HepG2 (cell line): ENCODE measurements around the gene TRAF5. TPM values are rescaled to one million over a fixed set of nuclear protein-coding genes. Genes with fewer than 3 reads are reported as not detected.

Experiments used
- ATF7 ChIP-seq, 2 experiments: fragments of 450-650 bp in 1 of 2; sonication (generic) in 1 of 2; formaldehyde crosslinking in 1 of 2; IDR thresholded peaks; 2 replicates each; pipeline versions ENCODE4 v1.4.0 to v1.6.1; 2016 to 2020; ENCODE audit warnings: antibody characterized with exemption in 1 of 2, mild to moderate bottlenecking in 1 of 2, missing genetic modification reagents in 1 of 2
- ETV6 ChIP-seq: sonication (generic); formaldehyde crosslinking; conservative IDR thresholded peaks from 2 replicates; pipeline ENCODE4 v1.4.0; 2020; ENCODE audit warnings: missing genetic modification reagents
- HOXA9 ChIP-seq: sonication (generic); formaldehyde crosslinking; IDR thresholded peaks from 2 replicates; pipeline ENCODE4 v1.8.1; 2022; ENCODE audit warnings: missing genetic modification reagents, mild to moderate bottlenecking, moderate library complexity, borderline replicate concordance
- IRF2 ChIP-seq: IDR thresholded peaks from 2 replicates; pipeline ENCODE4 v1.6.1; 2018; ENCODE audit warnings: missing genetic modification reagents, missing compliant biosample characterization
- KLF9 ChIP-seq: IDR thresholded peaks from 2 replicates; pipeline ENCODE4 v1.6.1; 2016; ENCODE audit warnings: low read depth
- RFX3 ChIP-seq: IDR thresholded peaks from 2 replicates; pipeline ENCODE4 v1.6.1; 2016; ENCODE audit warnings: missing biosample characterization, missing genetic modification reagents
- SRF ChIP-seq: IDR thresholded peaks from 2 replicates; pipeline ENCODE4 v1.6.1; 2011; ENCODE audit warnings: mild to moderate bottlenecking, low read depth, low read length, moderate library complexity
- TAF15 ChIP-seq: fragments of 200-400 bp; formaldehyde crosslinking; IDR thresholded peaks from one replicate; pipeline ENCODE4 v1.6.1; 2018; ENCODE audit warnings: mild to moderate bottlenecking, low read depth, low read length; ENCODE audit not compliant: poor library complexity, severe bottlenecking
- TEAD2 ChIP-seq: sonication (generic); formaldehyde crosslinking; IDR thresholded peaks from 2 replicates; pipeline ENCODE4 v1.9.0; 2021; ENCODE audit warnings: missing genetic modification reagents
- ZFY ChIP-seq: sonication (generic); formaldehyde crosslinking; IDR thresholded peaks from 2 replicates; pipeline ENCODE4 v1.4.0; 2020; ENCODE audit warnings: missing genetic modification reagents
- ZNF530 ChIP-seq: sonication (generic); formaldehyde crosslinking; IDR thresholded peaks from 2 replicates; pipeline ENCODE4 v1.5.0; 2020; ENCODE audit warnings: low read depth, mild to moderate bottlenecking, missing genetic modification reagents
- ZNF644 ChIP-seq: IDR thresholded peaks from 2 replicates; pipeline ENCODE4 v1.6.1; 2016; ENCODE audit warnings: low read depth
- ZSCAN30 ChIP-seq: sonication (generic); formaldehyde crosslinking; IDR thresholded peaks from 2 replicates; pipeline ENCODE4 v1.5.0; 2020; ENCODE audit warnings: mild to moderate bottlenecking, missing genetic modification reagents
- polyA plus RNA-seq, 8 experiments: library from polyadenylated mRNA; depleted of rRNA in 3 of 8; stranded (reverse) in 7 of 8; unstranded in 1 of 8; fragments of >200 nt; fragmentation: Illumina TruSeq in 4 of 8; extraction: Trizol in 4 of 8; gene quantifications; 2 replicates each; pipeline versions ENCODE4 v1.2.1 to v1.2.3, GENCODE V29; 2011 to 2016; ENCODE audit warnings: low read depth in 4 of 8, missing spikeins in 1 of 8, mixed read lengths in 1 of 8; ENCODE audit not compliant: insufficient read depth in 1 of 8
- total RNA-seq, 5 experiments: library from RNA; depleted of rRNA; stranded (reverse); fragments of >200 nt; fragmentation: Illumina TruSeq; extraction: Trizol; gene quantifications; 2 replicates each; pipeline ENCODE4 v1.2.3, GENCODE V29; 2016; ENCODE audit warnings: low read depth in 1 of 5
- TF ChIP-seq, protein P1 (sequence below): sonication (generic); formaldehyde crosslinking; IDR thresholded peaks from 2 replicates; pipeline ENCODE4 v1.8.0; 2022; ENCODE audit warnings: missing genetic modification reagents, mild to moderate bottlenecking, borderline replicate concordance
- TF ChIP-seq, protein P2 (sequence below): sonication (generic); formaldehyde crosslinking; IDR thresholded peaks from 2 replicates; pipeline ENCODE4 v1.9.0; 2021; ENCODE audit warnings: missing genetic modification reagents, borderline replicate concordance
- TF ChIP-seq, protein P3 (sequence below): sonication (generic); formaldehyde crosslinking; IDR thresholded peaks from 2 replicates; pipeline ENCODE4 v1.9.0; 2021; ENCODE audit warnings: mild to moderate bottlenecking, missing genetic modification reagents
- TF ChIP-seq, protein P4 (sequence below): sonication (generic); formaldehyde crosslinking; IDR thresholded peaks from 2 replicates; pipeline ENCODE4 v1.9.0; 2021; ENCODE audit warnings: missing genetic modification reagents, borderline replicate concordance

TRAF5 gene
- total and polyA plus RNA-seq, 2 of the 13 experiments (the other 11 are each of a cell fraction or from before 2014, with no cell fraction given), result 0.27 to 1.6 TPM

DNA sequence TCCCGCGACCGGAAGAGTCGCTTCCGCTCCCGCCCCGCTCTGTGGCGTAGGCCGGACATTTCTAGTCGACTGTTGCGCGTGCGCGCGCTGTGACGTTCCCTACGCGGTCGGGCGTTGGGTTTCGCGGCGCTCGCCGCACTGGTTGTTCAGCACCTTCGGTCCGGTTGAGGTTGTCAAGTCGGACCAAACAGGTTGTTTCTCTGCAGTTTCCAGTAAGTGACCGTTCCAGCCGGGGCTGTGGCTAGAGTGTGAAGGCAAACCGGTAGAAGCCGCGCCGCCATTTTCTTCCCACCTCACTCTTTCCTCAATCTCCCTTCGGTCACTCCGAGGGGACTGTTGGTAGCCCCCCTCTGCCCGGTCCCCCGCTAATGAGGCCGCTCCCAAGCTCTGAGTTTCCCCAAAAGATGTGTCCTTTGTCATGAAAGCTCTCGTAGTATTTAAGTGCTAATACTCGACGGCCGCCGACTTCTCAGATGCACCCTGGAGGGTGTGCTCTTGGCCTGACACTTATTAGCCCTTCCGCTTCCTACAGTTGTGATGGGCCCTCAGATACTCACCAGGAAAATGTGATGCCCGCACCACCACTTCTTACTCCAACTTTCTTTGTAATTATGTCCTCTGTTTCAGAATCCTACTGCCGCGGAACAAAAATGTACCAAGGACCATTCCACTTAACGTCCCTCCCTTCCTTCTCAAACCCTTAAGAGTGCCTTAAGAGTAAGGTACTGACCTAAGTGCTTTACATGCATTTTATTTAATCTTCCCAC is 56.3 kb downstream of the TRAF5 start (continued):
- TF ChIP-seq ATF7 (IDR thresholded peaks at IDR 0.05), result no peak
- peak; percentile 64 for TF ChIP-seq ATF7 (CRISPR knock-in tag; IDR thresholded peaks at IDR 0.05)
- no peak for TF ChIP-seq TAF15
- no peak for TF ChIP-seq ETV6 (CRISPR knock-in tag)
- no peak for TF ChIP-seq ZSCAN30 (CRISPR knock-in tag)
- TF ChIP-seq KLF9, result no peak
- peak; percentile 85 for TF ChIP-seq ZFY (CRISPR knock-in tag)
- TF ChIP-seq TEAD2 (CRISPR knock-in tag), result no peak
- no peak for TF ChIP-seq ZNF644 (CRISPR knock-in tag)
- no peak for TF ChIP-seq ZNF530
- no peak; the same call in 1 of the 2 replicates for TF ChIP-seq IRF2 (CRISPR knock-in tag)
- TF ChIP-seq, protein P1, sequence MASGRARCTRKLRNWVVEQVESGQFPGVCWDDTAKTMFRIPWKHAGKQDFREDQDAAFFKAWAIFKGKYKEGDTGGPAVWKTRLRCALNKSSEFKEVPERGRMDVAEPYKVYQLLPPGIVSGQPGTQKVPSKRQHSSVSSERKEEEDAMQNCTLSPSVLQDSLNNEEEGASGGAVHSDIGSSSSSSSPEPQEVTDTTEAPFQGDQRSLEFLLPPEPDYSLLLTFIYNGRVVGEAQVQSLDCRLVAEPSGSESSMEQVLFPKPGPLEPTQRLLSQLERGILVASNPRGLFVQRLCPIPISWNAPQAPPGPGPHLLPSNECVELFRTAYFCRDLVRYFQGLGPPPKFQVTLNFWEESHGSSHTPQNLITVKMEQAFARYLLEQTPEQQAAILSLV (CRISPR knock-in tag), result peak; percentile 84; the same call in 1 of the 2 replicates
- TF ChIP-seq, protein P2, sequence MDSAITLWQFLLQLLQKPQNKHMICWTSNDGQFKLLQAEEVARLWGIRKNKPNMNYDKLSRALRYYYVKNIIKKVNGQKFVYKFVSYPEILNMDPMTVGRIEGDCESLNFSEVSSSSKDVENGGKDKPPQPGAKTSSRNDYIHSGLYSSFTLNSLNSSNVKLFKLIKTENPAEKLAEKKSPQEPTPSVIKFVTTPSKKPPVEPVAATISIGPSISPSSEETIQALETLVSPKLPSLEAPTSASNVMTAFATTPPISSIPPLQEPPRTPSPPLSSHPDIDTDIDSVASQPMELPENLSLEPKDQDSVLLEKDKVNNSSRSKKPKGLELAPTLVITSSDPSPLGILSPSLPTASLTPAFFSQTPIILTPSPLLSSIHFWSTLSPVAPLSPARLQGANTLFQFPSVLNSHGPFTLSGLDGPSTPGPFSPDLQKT (CRISPR knock-in tag), result 0 out of 2 replicates have a peak, but pooled peaks have one; percentile 28
- TF ChIP-seq, protein P3, sequence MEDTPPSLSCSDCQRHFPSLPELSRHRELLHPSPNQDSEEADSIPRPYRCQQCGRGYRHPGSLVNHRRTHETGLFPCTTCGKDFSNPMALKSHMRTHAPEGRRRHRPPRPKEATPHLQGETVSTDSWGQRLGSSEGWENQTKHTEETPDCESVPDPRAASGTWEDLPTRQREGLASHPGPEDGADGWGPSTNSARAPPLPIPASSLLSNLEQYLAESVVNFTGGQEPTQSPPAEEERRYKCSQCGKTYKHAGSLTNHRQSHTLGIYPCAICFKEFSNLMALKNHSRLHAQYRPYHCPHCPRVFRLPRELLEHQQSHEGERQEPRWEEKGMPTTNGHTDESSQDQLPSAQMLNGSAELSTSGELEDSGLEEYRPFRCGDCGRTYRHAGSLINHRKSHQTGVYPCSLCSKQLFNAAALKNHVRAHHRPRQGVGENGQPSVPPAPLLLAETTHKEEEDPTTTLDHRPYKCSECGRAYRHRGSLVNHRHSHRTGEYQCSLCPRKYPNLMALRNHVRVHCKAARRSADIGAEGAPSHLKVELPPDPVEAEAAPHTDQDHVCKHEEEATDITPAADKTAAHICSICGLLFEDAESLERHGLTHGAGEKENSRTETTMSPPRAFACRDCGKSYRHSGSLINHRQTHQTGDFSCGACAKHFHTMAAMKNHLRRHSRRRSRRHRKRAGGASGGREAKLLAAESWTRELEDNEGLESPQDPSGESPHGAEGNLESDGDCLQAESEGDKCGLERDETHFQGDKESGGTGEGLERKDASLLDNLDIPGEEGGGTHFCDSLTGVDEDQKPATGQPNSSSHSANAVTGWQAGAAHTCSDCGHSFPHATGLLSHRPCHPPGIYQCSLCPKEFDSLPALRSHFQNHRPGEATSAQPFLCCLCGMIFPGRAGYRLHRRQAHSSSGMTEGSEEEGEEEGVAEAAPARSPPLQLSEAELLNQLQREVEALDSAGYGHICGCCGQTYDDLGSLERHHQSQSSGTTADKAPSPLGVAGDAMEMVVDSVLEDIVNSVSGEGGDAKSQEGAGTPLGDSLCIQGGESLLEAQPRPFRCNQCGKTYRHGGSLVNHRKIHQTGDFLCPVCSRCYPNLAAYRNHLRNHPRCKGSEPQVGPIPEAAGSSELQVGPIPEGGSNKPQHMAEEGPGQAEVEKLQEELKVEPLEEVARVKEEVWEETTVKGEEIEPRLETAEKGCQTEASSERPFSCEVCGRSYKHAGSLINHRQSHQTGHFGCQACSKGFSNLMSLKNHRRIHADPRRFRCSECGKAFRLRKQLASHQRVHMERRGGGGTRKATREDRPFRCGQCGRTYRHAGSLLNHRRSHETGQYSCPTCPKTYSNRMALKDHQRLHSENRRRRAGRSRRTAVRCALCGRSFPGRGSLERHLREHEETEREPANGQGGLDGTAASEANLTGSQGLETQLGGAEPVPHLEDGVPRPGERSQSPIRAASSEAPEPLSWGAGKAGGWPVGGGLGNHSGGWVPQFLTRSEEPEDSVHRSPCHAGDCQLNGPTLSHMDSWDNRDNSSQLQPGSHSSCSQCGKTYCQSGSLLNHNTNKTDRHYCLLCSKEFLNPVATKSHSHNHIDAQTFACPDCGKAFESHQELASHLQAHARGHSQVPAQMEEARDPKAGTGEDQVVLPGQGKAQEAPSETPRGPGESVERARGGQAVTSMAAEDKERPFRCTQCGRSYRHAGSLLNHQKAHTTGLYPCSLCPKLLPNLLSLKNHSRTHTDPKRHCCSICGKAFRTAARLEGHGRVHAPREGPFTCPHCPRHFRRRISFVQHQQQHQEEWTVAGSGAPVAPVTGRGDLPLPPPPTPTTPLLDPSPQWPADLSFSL (CRISPR knock-in tag), result no peak
- no peak for TF ChIP-seq HOXA9 (CRISPR knock-in tag)
- TF ChIP-seq RFX3 (CRISPR knock-in tag), result no peak
- TF ChIP-seq SRF, result no peak
- TF ChIP-seq, protein P4, sequence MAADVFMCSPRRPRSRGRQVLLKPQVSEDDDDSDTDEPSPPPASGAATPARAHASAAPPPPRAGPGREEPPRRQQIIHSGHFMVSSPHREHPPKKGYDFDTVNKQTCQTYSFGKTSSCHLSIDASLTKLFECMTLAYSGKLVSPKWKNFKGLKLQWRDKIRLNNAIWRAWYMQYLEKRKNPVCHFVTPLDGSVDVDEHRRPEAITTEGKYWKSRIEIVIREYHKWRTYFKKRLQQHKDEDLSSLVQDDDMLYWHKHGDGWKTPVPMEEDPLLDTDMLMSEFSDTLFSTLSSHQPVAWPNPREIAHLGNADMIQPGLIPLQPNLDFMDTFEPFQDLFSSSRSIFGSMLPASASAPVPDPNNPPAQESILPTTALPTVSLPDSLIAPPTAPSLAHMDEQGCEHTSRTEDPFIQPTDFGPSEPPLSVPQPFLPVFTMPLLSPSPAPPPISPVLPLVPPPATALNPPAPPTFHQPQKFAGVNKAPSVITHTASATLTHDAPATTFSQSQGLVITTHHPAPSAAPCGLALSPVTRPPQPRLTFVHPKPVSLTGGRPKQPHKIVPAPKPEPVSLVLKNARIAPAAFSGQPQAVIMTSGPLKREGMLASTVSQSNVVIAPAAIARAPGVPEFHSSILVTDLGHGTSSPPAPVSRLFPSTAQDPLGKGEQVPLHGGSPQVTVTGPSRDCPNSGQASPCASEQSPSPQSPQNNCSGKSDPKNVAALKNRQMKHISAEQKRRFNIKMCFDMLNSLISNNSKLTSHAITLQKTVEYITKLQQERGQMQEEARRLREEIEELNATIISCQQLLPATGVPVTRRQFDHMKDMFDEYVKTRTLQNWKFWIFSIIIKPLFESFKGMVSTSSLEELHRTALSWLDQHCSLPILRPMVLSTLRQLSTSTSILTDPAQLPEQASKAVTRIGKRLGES (CRISPR knock-in tag), result peak; percentile 66; the same call in 1 of the 2 replicates
